Measurements from ENCODE around the gene PRKACG.
"Not testable (repeated sequence)": the region's sequence is repeated elsewhere in the genome, so short reads cannot be mapped to it uniquely, and the experiment has no call there.

The PRKACG gene

DNA sequence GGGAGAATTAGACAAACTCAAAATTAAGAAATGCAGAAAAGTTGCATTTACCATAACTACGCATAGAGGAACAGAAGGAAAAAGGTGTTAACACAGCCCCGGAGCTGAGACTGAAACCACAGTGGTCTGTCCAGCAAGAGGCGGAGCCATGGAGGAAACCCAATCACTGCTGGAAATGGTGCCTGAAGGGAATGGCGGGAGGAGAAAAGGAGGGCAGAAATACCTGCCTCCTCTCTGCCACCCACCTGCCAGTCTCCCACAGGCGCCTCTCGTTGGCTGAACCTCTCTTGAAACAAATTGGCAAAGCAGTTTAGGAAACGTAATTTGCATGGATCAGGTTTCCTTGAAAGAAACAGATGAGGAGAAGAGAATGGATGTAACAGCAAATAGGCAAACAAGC is 9.7 kb upstream of the PRKACG start:
- peak; percentile 84 to 86 for DNase-seq

DNA sequence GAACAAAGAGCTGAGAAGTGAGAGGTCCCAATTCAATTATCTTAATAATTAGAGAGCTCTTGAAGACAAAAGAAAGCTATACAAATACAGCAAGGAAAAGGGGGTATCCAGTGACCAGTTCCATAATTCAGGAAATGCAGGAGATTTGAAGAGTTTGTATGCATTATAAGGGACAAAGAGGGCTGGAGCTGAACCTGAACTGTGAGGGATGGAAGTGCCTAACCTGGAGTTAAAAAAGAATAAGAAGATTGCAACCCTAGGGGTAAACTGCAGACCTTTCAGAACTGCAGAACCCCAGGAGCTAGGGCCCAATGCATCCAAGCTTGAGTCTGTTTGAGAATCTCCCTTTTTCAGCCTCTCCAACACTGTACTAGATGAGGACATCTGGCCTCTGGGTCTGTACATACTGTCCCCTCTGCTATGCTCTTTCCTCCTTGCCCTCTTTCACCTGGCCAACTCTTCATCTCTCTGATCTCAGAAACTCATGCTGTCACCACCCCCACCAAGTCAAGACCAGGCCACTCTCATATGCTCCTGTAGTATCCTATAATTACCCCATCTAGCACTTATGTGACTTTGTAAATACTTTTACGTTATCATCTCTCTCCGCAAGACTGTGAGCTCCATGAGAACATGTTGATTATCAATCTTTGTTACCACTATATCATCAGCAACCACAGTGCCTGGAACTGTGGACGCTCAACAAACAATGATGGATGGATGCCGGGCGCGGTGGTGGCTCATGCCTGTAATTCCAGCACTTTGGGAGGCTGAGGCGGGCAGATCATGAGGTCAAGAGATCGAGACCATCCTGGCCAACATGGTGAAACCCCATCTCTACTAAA is 6.6 kb upstream of the PRKACG start:
- DNase-seq, result no peak

- DNase-seq, result no peak
These were observed 5.9 kb upstream of the PRKACG start for GRCh38 chr9:69019808-69020207.

DNA sequence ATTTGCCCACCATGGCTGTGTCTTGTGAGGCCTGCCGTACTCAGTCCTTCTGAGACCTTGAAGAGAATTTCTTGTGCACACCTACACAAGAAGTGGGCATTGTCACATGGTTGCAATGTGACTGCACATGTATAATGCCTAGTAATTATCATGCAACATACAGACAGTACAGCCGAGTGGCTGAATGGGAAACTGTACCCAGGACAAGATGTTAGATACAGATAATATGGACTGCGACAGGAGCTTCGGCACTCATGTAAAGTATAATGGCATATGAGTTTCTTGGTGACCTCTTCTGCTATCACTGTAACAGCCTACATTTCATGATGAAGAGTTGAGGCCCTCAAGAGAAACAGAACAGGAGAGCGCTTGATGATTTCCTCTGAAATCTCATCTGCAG is 4.8 kb upstream of the PRKACG start:
- DNase-seq, result no peak

- DNase-seq, result no peak
These were observed 2.5 kb upstream of the PRKACG start for GRCh38 chr9:69016191-69017096.

- no peak for DNase-seq
These were observed 558 bp downstream of the PRKACG start for GRCh38 chr9:69013382-69013727.

GRCh38 chr9:69012696-69013381 is 1.1 kb downstream of the PRKACG start:
- DNase-seq, result no peak

GRCh38 chr9:69009708-69010107 is 4.2 kb downstream of the PRKACG start:
- no peak for DNase-seq

DNA sequence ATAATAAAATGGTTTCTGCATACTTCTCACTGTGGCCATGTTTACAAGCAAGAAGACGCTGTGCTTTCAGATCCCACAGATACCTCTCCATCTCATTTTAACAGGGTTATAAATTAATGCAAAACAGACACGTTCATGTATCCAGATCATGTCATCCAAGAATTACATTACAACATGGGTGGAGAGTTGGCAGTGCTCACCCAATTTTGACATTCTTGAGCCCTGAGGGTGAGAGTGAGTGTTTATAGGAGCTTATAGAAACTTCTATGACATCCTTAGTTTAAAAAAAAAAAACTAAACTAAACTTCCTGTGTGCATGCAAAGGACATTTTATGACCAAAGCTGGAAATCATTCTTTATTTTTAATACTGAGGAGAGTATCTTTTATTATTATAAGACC is 9.1 kb downstream of the PRKACG start:
- DNase-seq, result no peak

DNA sequence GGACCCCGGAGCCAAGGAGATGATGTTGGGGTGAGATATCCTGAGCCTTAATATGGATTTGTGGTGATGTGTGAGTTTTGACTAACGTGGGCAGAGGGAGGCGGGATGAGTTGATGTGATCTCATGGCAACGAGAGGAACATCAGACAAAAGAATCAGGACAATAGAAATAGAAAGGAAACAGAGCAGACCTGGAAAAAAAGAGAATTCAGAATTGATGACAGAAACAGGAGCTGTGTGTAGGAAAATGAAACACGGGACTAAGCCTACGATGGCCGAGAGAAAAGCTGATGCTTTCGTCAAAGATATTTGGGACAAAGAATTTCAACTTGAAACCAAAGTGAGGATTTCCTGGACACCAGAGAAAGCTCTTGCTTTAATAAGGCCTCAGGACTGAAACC is 10.9 kb downstream of the PRKACG start:
- no peak for DNase-seq

DNA sequence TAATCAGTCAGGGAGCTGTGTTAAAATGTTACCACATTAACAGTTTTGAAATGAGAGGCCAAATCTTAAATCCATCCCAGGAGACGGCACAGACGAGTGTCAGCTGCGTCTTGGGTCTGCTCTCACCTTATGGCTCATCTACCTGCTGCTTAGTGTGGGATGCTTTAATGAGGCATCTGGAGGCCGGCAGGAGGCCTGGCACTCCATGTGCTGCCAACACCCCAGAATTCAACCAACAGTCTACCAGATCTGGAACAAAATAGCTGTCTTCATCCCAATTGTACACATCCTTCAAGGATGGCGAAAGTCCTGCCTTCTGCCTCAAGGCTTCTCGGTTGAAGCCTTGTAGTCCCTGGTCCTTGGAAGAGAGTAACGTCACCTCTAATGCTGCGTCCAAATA is 12.0 kb downstream of the PRKACG start:
- DNase-seq, result no peak

DNA sequence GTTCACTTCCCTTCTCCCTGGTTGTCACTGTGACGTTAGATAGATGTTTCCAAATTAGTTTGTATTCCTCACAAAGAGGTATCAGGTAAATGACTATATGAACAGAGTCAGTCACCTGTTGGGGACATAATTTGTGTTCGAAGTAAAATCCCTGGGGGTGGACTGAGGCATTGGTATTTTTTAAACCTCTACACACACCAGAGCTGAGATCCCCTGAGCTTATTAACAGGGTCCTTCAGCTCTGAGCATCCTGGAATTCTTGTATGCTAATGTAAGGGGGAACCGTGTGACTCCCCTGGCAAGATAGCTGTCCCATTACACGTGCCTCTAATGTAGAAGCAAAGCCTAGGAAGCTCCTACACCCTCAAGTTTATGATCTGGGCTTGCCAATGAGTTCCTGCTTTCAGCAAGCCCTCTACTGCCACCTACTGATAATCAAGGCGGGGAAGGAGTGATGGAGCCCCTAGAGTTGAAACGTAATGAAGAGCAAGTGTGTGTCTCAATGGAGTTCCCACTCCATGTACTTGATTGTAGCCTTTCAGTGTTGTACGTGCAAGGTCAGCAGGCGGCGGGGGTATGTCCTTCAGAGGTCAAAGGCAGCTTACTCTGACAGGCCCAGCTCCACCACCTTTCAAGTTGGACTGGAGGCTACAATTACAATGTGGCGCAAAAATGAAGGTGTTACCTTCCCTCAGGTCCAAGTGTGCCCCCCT is 14.4 kb downstream of the PRKACG start:
- DNase-seq, result peak; percentile 42 to 74

DNA sequence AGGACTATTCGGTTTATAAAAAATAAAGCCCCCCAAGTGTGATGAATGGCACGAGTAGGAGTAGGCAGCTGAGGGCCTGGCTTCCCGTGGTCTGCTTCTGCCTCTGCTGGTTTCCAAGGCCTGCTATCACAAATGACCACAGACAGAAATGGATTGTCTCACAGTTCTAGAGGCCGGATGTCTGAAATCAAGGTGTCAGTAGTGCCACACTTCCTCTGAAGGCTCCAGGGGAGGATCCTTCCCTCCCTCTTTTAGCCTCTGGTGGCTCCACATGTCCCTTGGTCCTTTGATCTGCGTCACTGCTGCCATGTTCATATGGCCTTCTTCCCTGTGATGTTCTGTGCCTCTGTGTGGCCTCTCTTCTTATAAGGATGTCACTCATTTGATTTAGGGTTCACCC is 15.1 kb downstream of the PRKACG start:
- no peak for DNase-seq

- no peak for DNase-seq
These were observed 15.5 kb downstream of the PRKACG start for GRCh38 chr9:68998385-68998784.

DNA sequence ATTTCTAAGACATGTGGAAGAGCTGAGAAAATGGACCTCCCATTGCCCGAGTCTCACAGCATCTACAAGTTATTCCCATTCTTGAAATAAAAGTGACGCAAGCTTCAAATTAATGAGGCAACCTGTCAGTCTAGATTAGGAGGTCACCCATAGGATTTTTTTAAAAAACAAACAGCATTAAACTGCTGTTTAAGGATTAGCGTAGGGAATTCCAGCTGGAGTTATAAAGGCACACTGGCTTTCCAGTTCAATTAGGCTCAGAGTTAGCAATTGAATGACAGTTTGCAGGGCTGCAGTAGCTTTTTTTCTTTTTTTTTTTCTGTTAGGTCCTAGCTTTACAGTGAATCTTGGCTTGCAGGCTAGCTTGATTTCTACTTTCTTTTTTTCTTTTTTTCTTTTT is 16.2 kb downstream of the PRKACG start:
- DNase-seq, result no peak

GRCh38 chr9:68996462-68996861 is 17.5 kb downstream of the PRKACG start:
- no peak for DNase-seq

- DNase-seq, result no peak
These were observed 18.1 kb downstream of the PRKACG start for GRCh38 chr9:68995776-68996175.

GRCh38 chr9:68991457-68991856 is 22.5 kb downstream of the PRKACG start:
- no peak for DNase-seq

GRCh38 chr9:68986949-68987348 is 27.0 kb downstream of the PRKACG start:
- not testable (repeated sequence) for DNase-seq

DNA sequence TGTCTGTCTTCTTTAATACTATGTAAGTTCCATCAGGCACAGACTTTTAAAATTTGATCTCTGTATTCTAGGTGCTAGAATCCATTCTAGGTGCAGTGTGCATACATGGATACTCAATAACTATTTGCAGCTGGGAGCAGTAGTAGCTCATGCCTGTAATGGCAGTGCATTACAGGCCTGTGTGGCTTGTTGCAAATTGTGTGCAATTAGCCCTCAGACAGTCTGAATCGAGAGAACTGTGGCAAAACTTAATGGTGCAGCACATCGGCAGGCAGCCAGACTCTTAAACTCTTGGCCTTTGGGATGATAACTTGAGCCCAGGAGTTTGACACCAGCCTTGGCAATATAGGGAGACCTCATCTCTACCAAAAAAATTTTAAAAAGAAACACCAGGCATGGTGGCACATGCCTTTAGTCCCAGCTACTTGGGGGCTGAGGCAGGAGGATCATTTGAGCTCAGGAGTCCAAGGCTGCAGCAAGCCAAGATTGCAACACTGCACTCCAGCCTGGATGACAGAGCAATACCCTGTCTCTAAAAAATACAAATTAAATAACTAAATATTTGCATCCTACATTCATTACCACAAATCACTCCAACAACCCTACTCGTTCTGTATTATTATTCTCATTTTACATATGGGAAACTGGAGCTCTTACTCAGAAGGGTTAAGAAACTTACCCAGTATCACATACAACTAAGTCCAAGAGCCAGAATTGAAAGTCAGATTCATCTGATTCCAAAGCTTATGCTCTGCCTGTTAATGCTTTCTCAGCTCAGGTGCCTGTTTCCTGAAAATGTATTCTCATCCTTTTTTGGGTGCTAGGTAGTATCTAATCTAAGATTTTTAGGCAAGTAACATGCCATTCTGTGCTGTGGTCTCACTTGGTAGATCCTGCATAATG is 30.1 kb downstream of the PRKACG start:
- no peak for DNase-seq

DNA sequence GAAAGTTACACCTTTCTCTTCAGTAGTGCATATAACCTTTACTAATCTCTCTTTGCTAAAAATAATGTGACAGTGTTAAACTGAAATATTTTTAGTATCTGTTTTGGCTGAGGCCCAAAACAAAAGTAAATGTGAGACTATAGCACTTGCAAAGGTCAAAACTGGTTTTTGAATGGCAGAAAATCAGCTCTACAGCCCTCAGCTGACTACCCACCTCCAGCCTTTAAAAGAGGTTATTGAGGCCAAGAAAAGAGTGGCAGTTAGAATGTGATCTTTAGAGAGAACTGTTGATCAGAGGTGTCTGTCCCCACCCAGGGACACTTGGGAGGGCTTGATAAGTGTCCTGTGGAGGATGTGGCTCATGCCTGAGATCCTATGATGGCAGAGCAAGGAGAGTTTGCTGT is 30.9 kb downstream of the PRKACG start:
- no peak for DNase-seq

GRCh38 chr9:68981789-68982188 is 32.1 kb downstream of the PRKACG start:
- DNase-seq, result peak in 1 of 2 experiments; percentile 14

All from NCI-H526 (cell line).